Measurements from ENCODE around the gene CIRBP. TPM values are rescaled to one million over a fixed set of nuclear protein-coding genes. Genes with fewer than 3 reads are reported as not detected.

CIRBP gene
- total and polyA plus RNA-seq, 2 of the 13 experiments (the other 11 are each of a cell fraction or from before 2014, with no cell fraction given): 133 to 140 TPM

DNA sequence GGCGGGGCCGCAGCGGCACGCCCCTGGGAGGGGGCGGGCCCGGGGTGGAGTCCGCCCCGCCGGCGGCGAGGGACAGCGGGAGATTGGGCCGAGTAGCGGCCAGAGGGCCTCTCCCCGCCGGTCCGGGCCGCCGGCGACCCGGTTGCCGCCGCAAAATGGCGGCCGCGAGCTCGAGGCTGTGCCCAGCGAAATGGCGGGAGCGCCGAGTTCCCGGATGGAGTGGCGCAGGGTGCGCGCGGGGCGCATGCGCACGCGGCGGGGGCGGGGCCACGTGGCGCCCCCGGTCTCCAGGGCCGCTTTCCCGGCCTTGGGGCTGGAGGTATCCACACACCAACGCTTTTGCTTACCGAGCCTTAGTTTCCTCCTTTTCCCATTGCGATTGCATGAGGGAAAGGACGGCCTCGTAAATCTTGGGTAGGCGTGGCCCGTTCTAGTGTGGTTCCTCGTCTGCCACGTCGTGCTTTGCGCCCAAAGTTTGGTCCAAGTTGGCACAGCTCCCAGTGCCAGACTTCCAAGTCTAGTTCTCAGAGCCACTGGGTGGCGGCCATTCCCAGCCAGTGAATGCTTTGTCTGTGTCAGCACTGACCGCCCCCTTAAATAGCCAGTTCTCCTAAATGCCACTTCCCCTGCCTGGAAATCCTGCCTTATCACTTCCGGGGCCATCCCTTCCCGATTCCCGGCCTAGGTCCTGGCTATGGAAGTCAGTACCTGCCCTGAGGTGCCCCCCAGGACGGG, 513 bp downstream of the CIRBP start (continued):
- TF ChIP-seq, protein P1, sequence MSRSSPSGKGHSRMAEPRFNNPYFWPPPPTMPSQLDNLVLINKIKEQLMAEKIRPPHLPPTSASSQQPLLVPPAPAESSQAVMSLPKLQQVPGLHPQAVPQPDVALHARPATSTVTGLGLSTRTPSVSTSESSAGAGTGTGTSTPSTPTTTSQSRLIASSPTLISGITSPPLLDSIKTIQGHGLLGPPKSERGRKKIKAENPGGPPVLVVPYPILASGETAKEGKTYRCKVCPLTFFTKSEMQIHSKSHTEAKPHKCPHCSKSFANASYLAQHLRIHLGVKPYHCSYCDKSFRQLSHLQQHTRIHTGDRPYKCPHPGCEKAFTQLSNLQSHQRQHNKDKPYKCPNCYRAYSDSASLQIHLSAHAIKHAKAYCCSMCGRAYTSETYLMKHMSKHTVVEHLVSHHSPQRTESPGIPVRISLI (CRISPR knock-in tag; IDR thresholded peaks at IDR 0.05; ENCODE audit: borderline replicate concordance): 0 out of 2 replicates have a peak, but pooled peaks have one; percentile 6
- TF ChIP-seq ZNF577 (CRISPR knock-in tag; IDR thresholded peaks at IDR 0.05; ENCODE audit: borderline replicate concordance, low read depth) (no peak), ZSCAN30 (CRISPR knock-in tag; IDR thresholded peaks at IDR 0.05) (no peak), ARID2 (CRISPR knock-in tag; IDR thresholded peaks at IDR 0.05; ENCODE audit: borderline replicate concordance) (no peak), ZSCAN20 (CRISPR knock-in tag; IDR thresholded peaks at IDR 0.05; ENCODE audit: borderline replicate concordance) (no peak), CC2D1A (CRISPR knock-in tag; IDR thresholded peaks at IDR 0.05) (0 out of 2 replicates have a peak, but pooled peaks have one; percentile 49), NAIF1 (CRISPR knock-in tag; IDR thresholded peaks at IDR 0.05; ENCODE audit: borderline replicate concordance) (no peak), ZBTB7B (CRISPR knock-in tag; IDR thresholded peaks at IDR 0.05) (no peak), ZFP41 (CRISPR knock-in tag; IDR thresholded peaks at IDR 0.05; ENCODE audit: borderline replicate concordance) (no peak), DNMT3B (CRISPR knock-in tag; conservative IDR thresholded peaks at IDR 0.05) (0 out of 2 replicates have a peak, but pooled peaks have one; percentile 15), PHF5A (CRISPR knock-in tag; IDR thresholded peaks at IDR 0.05; ENCODE audit: low read depth, unreplicated experiment) (no peak), PRPF4 (IDR thresholded peaks at IDR 0.05; ENCODE audit: low read depth, low read length, poor library complexity, severe bottlenecking) (no peak), ZNF615 (CRISPR knock-in tag; IDR thresholded peaks at IDR 0.05; ENCODE audit: borderline replicate concordance) (no peak), RBM22 (optimal IDR thresholded peaks at IDR 0.05; ENCODE audit: low read length) (peak; percentile 86), ARNT (IDR thresholded peaks at IDR 0.05) (no peak), HOXA3 (CRISPR knock-in tag; IDR thresholded peaks at IDR 0.05) (peak; percentile 96), THYN1 (CRISPR knock-in tag; IDR thresholded peaks at IDR 0.05; ENCODE audit: borderline replicate concordance, low read depth) (no peak), ZNF83 (CRISPR knock-in tag; IDR thresholded peaks at IDR 0.05; ENCODE audit: borderline replicate concordance) (no peak), ZNF343 (CRISPR knock-in tag; IDR thresholded peaks at IDR 0.05) (no peak), ZNF567 (CRISPR knock-in tag; IDR thresholded peaks at IDR 0.05; ENCODE audit: borderline replicate concordance) (no peak), HCFC1 (IDR thresholded peaks at IDR 0.05; ENCODE audit: low read depth, low read length) (no peak), ZNF746 (CRISPR knock-in tag; IDR thresholded peaks at IDR 0.05) (peak; percentile 9; the same call in 1 of the 2 replicates), MIER3 (CRISPR knock-in tag; IDR thresholded peaks at IDR 0.05; ENCODE audit: borderline replicate concordance) (no peak), MZF1 (CRISPR knock-in tag; IDR thresholded peaks at IDR 0.05; ENCODE audit: borderline replicate concordance) (no peak), HOXA9 (CRISPR knock-in tag; IDR thresholded peaks at IDR 0.05; ENCODE audit: borderline replicate concordance) (no peak), ATF1 (CRISPR knock-in tag; IDR thresholded peaks at IDR 0.05) (no peak)
- TF ChIP-seq, protein P2, sequence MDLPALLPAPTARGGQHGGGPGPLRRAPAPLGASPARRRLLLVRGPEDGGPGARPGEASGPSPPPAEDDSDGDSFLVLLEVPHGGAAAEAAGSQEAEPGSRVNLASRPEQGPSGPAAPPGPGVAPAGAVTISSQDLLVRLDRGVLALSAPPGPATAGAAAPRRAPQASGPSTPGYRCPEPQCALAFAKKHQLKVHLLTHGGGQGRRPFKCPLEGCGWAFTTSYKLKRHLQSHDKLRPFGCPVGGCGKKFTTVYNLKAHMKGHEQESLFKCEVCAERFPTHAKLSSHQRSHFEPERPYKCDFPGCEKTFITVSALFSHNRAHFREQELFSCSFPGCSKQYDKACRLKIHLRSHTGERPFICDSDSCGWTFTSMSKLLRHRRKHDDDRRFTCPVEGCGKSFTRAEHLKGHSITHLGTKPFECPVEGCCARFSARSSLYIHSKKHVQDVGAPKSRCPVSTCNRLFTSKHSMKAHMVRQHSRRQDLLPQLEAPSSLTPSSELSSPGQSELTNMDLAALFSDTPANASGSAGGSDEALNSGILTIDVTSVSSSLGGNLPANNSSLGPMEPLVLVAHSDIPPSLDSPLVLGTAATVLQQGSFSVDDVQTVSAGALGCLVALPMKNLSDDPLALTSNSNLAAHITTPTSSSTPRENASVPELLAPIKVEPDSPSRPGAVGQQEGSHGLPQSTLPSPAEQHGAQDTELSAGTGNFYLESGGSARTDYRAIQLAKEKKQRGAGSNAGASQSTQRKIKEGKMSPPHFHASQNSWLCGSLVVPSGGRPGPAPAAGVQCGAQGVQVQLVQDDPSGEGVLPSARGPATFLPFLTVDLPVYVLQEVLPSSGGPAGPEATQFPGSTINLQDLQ (CRISPR knock-in tag; IDR thresholded peaks at IDR 0.05): no peak

All from HepG2 (cell line).